Panc1 (cell line): ENCODE measurements around the gene WDR89. TPM values are rescaled to one million over a fixed set of nuclear protein-coding genes. Genes with fewer than 3 reads are reported as not detected.

Source experiments
- ATAC-seq: fragments of 200-7000 bp; cut with Tn5 transposase; 2 replicates; pipeline ENCODE4 v1.9.1; 2020; ENCODE audit warnings: mild to moderate bottlenecking, moderate library complexity
- BruUV-seq: library from RNA; stranded (reverse); fragments of 400-500 nt; replicated peaks from 2 replicates; lab custom pipeline; 2021; lab: Mats Ljungman, UMichigan
- CTCF ChIA-PET: fragments of 300-600 bp; sonication (Branson Sonifier 250); formaldehyde crosslinking; loops from one replicate; lab custom pipeline; 2022; ENCODE audit warnings: antibody characterized with exemption; lab: Charles Lee
- POLR2A ChIA-PET: fragments of 300-600 bp; sonication (Branson Sonifier 250); formaldehyde crosslinking; loops from one replicate; lab custom pipeline; 2022; ENCODE audit warnings: antibody characterized with exemption; lab: Charles Lee
- DNase-seq: peaks from one replicate; pipeline ENCODE4 v3.0.0-alpha.2; 2010; ENCODE audit warnings: low read depth, low spot score
- H3K27ac ChIP-seq: 2 replicates; pipeline ENCODE4 v1.5.1; 2011; ENCODE audit warnings: mild to moderate bottlenecking, low read length, inconsistent platforms
- H3K27me3 ChIP-seq: fragments of 200-500 bp; sonication (Bioruptor generic); 2 replicates; pipeline ENCODE4 v1.6.0; 2014; ENCODE audit warnings: low read length, inconsistent platforms; ENCODE audit not compliant: control insufficient read depth, insufficient read depth
- H3K36me3 ChIP-seq: fragments of 200-500 bp; sonication (Bioruptor generic); 2 replicates; pipeline ENCODE4 v1.5.1; 2014; ENCODE audit warnings: inconsistent platforms, mild to moderate bottlenecking, low read length, moderate library complexity; ENCODE audit not compliant: control insufficient read depth, insufficient read depth
- H3K4me1 ChIP-seq: 2 replicates; pipeline ENCODE4 v1.5.1; 2011; ENCODE audit warnings: inconsistent platforms, mild to moderate bottlenecking, low read length, moderate library complexity; ENCODE audit not compliant: control insufficient read depth, insufficient read depth
- H3K4me3 ChIP-seq, 2 experiments: 2 replicates each; pipeline ENCODE4 v1.5.1; 2011 to 2012; ENCODE audit warnings: low read depth in 2 of 2, low read length in 2 of 2, mild to moderate bottlenecking in 2 of 2, inconsistent platforms in 1 of 2, moderate library complexity in 1 of 2
- H3K9me3 ChIP-seq: fragments of 200-500 bp; sonication (Bioruptor generic); 2 replicates; pipeline ENCODE4 v1.5.1; 2014; ENCODE audit warnings: low read depth, mild to moderate bottlenecking, inconsistent platforms, low read length, moderate library complexity; ENCODE audit not compliant: control insufficient read depth, insufficient read depth
- POLR2AphosphoS5 ChIP-seq: IDR thresholded peaks from 2 replicates; pipeline ENCODE4 v1.6.1; 2012; ENCODE audit warnings: mild to moderate bottlenecking, low read depth, low read length, moderate library complexity
- SIN3A ChIP-seq: IDR thresholded peaks from 2 replicates; pipeline ENCODE4 v1.6.1; 2012; ENCODE audit warnings: low read depth, mild to moderate bottlenecking, low read length, moderate library complexity, borderline replicate concordance; ENCODE audit not compliant: insufficient read depth
- TCF7L2 ChIP-seq: IDR thresholded peaks from 2 replicates; pipeline ENCODE4 v1.6.1; 2011; ENCODE audit warnings: mild to moderate bottlenecking, low read depth, low read length, inconsistent platforms
- in situ Hi-C: cut with HindIII; loops from 2 replicates; pipeline ENCODE4 v1.10.0; 2016; ENCODE audit warnings: low sequenced_read_pairs, low pct_unique_long_range_greater_than_20kb
- intact Hi-C: fragments of 100-400 bp; cut with micrococcal nuclease; formaldehyde crosslinking; loops from one replicate; pipeline ENCODE4 v1.10.0; 2022; ENCODE audit not compliant: unreplicated experiment
- total RNA-seq: library from RNA; stranded (reverse); gene quantifications from one replicate; pipeline ENCODE4 v1.2.1, GENCODE V29; 2021; ENCODE audit not compliant: unreplicated experiment
- TF ChIP-seq, protein P1 (sequence below), 2 experiments: IDR thresholded peaks; 2 replicates each; pipeline ENCODE4 v1.6.1; 2011 to 2012; ENCODE audit warnings: low read depth in 2 of 2, control low read depth in 1 of 2, low read length in 1 of 2, mild to moderate bottlenecking in 1 of 2, moderate library complexity in 1 of 2; ENCODE audit not compliant: insufficient read depth in 1 of 2
- TF ChIP-seq, protein P2 (sequence below): fragments of 450-650 bp; IDR thresholded peaks from 2 replicates; pipeline ENCODE4 v1.5.1; 2017; ENCODE audit warnings: mild to moderate bottlenecking

WDR89 gene
- total RNA-seq, 1 experiment from 2014 or later: 13.0 TPM

DNA sequence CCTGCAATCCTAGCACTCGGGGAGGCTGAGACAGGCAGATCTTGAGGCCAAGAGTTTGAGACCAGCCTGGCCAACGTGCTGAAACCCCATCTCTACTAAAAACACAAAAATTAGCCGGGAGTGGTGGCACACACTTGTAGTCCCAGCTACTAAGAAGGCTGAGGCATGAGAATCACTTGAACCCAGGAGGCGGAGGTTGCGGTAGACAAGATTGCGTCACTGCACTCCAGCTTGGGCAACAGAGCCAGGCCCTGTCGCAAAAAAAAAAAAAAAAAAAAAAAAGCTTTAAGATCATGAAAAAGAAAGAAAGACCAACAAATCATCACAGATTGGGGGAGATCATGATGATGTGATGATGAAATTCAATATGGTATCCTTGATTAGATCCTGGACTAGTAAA, 30.6 kb downstream of the WDR89 start:
- no peaks in the 10 kb centered on the region for H3K36me3 ChIP-seq
- POLR2A ChIA-PET: no interaction called here
- H3K9me3 ChIP-seq: no peaks in the 10 kb centered on the region
- no TSS peak for BruUV-seq
- no peaks in the 10 kb centered on the region for H3K4me1 ChIP-seq
- intact Hi-C loops (no loop called here), in situ Hi-C loops (no loop called here)
- TF ChIP-seq SIN3A (no peak), POLR2AphosphoS5 (no peak), TCF7L2 (no peak)
- TF ChIP-seq, protein P1, sequence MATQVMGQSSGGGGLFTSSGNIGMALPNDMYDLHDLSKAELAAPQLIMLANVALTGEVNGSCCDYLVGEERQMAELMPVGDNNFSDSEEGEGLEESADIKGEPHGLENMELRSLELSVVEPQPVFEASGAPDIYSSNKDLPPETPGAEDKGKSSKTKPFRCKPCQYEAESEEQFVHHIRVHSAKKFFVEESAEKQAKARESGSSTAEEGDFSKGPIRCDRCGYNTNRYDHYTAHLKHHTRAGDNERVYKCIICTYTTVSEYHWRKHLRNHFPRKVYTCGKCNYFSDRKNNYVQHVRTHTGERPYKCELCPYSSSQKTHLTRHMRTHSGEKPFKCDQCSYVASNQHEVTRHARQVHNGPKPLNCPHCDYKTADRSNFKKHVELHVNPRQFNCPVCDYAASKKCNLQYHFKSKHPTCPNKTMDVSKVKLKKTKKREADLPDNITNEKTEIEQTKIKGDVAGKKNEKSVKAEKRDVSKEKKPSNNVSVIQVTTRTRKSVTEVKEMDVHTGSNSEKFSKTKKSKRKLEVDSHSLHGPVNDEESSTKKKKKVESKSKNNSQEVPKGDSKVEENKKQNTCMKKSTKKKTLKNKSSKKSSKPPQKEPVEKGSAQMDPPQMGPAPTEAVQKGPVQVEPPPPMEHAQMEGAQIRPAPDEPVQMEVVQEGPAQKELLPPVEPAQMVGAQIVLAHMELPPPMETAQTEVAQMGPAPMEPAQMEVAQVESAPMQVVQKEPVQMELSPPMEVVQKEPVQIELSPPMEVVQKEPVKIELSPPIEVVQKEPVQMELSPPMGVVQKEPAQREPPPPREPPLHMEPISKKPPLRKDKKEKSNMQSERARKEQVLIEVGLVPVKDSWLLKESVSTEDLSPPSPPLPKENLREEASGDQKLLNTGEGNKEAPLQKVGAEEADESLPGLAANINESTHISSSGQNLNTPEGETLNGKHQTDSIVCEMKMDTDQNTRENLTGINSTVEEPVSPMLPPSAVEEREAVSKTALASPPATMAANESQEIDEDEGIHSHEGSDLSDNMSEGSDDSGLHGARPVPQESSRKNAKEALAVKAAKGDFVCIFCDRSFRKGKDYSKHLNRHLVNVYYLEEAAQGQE (IDR thresholded peaks at IDR 0.05; ENCODE audit: insufficient read depth in 1 of 2, low read depth in 2 of 2, low read length in 1 of 2): no peak
- TF ChIP-seq, protein P2, sequence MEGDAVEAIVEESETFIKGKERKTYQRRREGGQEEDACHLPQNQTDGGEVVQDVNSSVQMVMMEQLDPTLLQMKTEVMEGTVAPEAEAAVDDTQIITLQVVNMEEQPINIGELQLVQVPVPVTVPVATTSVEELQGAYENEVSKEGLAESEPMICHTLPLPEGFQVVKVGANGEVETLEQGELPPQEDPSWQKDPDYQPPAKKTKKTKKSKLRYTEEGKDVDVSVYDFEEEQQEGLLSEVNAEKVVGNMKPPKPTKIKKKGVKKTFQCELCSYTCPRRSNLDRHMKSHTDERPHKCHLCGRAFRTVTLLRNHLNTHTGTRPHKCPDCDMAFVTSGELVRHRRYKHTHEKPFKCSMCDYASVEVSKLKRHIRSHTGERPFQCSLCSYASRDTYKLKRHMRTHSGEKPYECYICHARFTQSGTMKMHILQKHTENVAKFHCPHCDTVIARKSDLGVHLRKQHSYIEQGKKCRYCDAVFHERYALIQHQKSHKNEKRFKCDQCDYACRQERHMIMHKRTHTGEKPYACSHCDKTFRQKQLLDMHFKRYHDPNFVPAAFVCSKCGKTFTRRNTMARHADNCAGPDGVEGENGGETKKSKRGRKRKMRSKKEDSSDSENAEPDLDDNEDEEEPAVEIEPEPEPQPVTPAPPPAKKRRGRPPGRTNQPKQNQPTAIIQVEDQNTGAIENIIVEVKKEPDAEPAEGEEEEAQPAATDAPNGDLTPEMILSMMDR: no peak
- CTCF ChIA-PET: no interaction called here
- H3K4me3 ChIP-seq: no peak overlapping the region
- H3K27me3 ChIP-seq: no peaks in the 10 kb centered on the region
- no peak for DNase-seq
- no peak overlapping the region for H3K27ac ChIP-seq
- ATAC-seq: no peak

DNA sequence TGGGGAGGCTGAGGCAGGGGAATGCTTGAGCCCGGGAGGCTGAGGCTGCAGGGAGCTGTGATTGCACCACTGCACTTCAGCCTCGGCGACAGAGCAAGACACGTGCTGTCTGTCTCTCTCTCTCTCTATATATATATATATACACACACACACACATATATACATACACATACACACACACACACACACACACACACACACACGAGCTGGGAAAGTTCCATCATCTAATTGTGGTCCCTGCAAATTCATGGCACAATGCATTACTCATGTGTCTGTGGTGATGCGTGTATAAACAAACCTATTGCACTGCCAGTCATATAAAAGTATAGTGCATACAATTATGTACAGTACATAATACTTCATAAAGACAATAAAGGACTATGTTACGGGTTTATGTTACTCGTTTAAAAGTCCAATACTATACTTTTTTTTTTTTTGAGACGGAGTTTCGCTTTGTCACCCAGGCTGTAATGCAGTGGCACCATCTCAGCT, 36.6 kb downstream of the WDR89 start:
- CTCF ChIA-PET: no interaction called here

More for the DNA sequence above, 36.6 kb downstream of the WDR89 start:
- no peaks in the 10 kb centered on the region for H3K4me1 ChIP-seq
- no TSS peak for BruUV-seq
- H3K27ac ChIP-seq: no peak overlapping the region
- no peak for ATAC-seq
- TF ChIP-seq POLR2AphosphoS5 (no peak), TCF7L2 (no peak), SIN3A (no peak)
- TF ChIP-seq, protein P2: no peak
- TF ChIP-seq, protein P1 (IDR thresholded peaks at IDR 0.05; ENCODE audit: insufficient read depth in 1 of 2, low read depth in 2 of 2, low read length in 1 of 2): no peak
- no peaks in the 10 kb centered on the region for H3K9me3 ChIP-seq
- no peak overlapping the region for H3K4me3 ChIP-seq
- in situ Hi-C loops: no loop called here
- intact Hi-C loops: no loop called here
- H3K27me3 ChIP-seq: no peaks in the 10 kb centered on the region
- no peak for DNase-seq
- POLR2A ChIA-PET: no interaction called here
- no peaks in the 10 kb centered on the region for H3K36me3 ChIP-seq
